A172 (cell line): ENCODE data around the gene TNNC2. TPM values are rescaled to one million over a fixed set of nuclear protein-coding genes. Genes with fewer than 3 reads are reported as not detected.
"Not testable (repeated sequence)": the region's sequence is repeated elsewhere in the genome, so short reads cannot be mapped to it uniquely, and the experiment has no call there.

ENCODE experiments used
- DNase-seq: peaks from one replicate; pipeline ENCODE4 v3.0.0-alpha.2; 2015; ENCODE audit warnings: low spot score
- total RNA-seq: library from RNA; depleted of rRNA; stranded (reverse); fragments of >200 nt; shearing (Covaris generic); gene quantifications from 2 replicates; pipeline ENCODE4 v1.2.3, GENCODE V29; 2014

TNNC2 gene
- total RNA-seq, 1 experiment from 2014 or later, result not detected

- DNase-seq, result no peak
Observed at GRCh38 chr20:45848969-45849582, 22.0 kb upstream of the TNNC2 start.

DNA sequence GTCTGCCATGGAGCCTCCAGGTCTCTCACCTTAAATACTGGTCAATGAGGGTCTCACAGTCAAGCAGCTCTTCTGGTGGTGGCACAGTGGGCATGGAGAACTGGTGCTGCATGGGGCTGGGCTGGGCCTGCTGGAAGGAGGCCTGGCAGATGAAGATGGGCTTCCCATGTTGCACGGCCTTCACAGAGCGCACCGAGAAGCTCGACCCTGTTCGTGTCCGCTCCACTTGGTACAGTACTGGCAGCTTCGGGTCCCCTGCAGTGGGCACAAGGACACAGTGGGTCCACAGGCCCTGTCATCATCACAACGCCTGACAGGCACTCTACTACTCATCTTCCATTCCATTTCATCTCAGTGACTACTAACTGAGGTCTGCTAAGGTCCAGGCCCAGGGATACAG is 21.3 kb upstream of the TNNC2 start:
- DNase-seq, result no peak

- no peak for DNase-seq
Observed at GRCh38 chr20:45845452-45845851, 18.3 kb upstream of the TNNC2 start.

GRCh38 chr20:45843506-45843905 is 16.4 kb upstream of the TNNC2 start:
- DNase-seq, result no peak

- peak; percentile 28 for DNase-seq
Observed at GRCh38 chr20:45842169-45842812, 15.2 kb upstream of the TNNC2 start.

GRCh38 chr20:45841407-45842129 is 14.5 kb upstream of the TNNC2 start:
- DNase-seq, result no peak

DNA sequence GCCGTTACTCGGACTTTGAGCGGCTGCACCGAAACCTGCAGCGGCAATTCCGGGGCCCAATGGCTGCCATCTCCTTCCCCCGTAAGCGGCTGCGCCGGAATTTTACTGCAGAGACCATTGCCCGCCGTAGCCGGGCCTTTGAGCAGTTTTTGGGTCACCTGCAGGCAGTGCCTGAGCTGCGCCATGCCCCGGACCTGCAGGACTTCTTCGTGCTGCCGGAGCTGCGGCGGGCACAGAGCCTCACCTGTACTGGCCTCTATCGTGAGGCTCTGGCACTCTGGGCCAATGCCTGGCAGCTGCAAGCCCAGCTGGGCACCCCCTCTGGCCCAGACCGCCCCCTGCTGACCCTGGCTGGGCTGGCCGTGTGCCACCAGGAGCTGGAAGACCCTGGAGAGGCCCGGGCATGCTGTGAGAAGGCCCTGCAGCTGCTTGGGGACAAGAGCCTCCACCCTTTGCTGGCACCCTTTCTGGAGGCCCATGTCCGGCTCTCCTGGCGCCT is 13.6 kb upstream of the TNNC2 start:
- DNase-seq, result no peak

- no peak for DNase-seq
Observed at GRCh38 chr20:45836841-45837240, 9.7 kb upstream of the TNNC2 start.

- DNase-seq, result peak; percentile 77
Observed at GRCh38 chr20:45835825-45836224, 8.7 kb upstream of the TNNC2 start.

DNA sequence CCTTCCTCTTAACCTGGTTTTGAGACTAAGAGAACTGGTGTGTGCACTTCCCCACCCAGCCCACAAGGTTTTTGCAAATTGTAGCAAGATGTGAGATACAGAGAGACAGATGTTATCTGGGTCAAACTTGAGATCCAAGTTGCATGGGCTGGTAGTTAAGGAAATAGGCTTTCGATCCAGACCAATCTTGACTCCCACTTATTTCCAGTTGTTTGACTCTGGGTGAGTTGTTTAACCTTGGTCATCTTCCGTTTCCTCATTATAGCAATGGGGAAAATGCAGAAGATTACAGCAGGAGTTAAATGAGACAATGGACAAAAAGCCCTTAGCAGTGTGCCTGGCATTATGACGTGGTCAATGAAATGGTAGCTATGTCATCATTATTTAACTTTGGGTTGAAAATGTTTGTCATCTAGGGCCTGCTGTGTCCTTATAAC is 8.2 kb upstream of the TNNC2 start:
- no peak for DNase-seq

DNA sequence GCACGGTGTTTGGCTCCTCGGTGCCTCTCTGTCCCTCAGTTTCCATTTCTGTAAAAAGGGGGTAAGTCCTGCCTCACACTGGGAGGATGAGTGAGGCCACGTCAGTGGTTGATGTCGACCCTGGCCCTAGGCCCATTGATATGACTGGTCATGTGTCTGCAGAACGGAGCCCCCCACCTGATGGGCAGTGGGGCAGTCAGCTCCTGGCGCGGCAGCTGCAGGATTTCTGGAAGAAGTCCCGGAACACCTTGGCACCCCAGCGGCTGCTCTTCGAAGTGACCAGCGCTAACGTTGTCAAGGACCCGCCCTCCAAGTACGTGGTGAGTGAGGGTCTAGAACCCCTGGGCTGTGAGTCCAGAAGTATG is 7.7 kb upstream of the TNNC2 start:
- no peak for DNase-seq

- DNase-seq, result peak; percentile 57
Observed at GRCh38 chr20:45833883-45834796, 7.0 kb upstream of the TNNC2 start.

DNA sequence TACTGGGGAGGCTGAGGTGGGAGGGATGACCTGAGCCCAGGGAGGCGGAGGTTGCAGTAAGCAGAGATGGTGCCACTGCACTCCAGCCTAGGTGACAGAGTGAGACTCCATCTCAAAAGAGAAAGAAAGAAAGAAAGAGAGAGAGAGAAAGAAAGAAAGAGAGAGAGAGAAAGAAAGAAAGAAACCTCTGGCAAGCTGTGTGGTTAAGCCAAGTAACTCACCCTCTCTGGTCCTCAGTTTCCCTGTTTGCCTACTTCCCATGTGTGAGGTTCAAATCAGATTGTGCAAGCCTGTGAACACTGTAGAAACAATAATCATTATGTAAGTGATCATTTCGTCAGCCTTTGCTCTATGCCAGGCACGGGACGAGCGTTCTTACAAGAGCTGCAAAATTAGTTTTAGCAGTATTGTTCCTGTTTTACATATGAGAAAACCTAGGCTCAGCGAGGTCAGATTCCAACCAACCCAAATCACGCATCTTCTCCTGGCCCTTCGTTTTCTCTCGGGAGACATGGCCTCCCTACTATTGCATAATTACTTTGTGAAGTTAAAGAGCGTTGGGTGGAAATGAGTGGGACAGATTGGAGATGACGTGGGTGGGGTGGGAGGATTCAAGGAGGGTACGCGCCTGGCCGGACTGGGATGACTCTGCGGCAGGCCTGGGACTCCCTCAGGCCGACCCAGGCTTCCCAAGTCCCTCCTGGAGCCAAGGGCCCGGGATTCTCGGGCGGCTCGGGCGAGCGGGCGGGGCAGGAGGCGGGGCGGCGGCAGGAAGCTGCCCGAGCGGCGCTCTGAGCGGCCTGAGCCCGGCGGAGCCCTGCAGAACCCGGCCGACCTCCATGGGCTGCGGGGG is 6.1 kb upstream of the TNNC2 start, which contains the start of gene SNX21:
TSS of gene SNX21 (plus strand) at position 770 of the 853 bp plus-strand sequence. CDS start 121 bp downstream, outside the sequence.
- DNase-seq, result peak; percentile 76

DNA sequence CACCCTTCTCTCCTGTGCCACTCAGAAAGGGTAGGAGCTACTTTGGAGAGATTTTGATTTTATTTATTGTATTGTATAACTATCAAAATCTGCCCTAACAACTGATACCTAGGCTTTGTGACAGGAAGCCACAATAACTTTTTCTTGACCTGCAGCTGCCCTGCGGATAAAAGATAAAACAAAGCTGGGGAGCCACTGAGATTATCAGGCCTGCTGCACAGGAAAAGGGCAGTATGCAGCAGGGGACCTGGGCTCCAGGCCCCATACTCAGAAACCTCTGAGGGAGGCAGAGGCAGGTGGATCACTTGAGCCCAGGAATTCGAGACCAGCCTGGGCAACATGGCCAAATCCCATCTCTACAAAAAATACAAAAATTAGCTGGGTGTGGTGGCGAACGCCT is 5.5 kb upstream of the TNNC2 start:
- DNase-seq, result no peak

DNA sequence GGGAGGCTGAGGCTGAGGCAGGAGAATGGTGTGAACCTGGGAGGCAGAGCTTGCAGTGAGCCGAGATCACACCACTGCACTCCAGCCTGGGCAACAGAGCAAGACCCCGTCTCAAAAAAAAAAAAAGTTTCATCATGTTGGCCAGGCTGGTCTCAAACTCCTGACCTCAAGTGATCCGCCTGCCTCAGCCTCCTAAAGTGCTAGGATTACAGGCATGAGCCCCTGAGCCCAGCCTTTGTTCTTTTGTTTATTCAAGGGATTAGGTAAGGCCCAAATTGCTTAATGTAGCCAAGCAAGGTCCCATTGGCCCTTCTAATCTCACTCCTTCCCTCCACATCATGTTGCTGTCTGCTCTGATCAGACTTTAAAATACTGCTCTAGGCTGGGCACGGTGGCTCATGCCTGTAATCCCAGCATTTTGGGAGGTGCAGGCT is 2.6 kb upstream of the TNNC2 start:
- DNase-seq, result not testable (repeated sequence)

GRCh38 chr20:45828589-45828988 is 1.5 kb upstream of the TNNC2 start:
- DNase-seq, result no peak

DNA sequence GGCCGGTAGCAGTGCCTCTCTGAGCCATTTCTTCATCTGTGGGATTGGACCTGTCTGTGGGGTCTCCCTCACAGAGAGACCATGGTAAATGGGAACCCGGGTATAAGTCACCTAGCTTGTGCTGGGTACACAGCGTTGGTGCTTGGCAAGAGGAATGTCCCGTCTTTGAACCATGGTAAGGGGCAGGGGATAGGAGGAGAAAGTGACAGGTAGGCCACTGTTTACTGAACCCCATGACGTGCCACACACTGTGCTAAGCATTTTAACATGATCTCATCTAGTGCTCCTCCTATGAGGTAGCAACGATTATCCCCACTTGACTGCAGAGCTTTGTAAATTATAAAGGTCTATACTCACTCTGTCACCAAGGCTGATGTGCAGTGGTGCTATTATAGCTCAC is 600 bp upstream of the TNNC2 start:
- no peak for DNase-seq

GRCh38 chr20:45826381-45827019 is 612 bp downstream of the TNNC2 start:
- peak; percentile 33 for DNase-seq

DNA sequence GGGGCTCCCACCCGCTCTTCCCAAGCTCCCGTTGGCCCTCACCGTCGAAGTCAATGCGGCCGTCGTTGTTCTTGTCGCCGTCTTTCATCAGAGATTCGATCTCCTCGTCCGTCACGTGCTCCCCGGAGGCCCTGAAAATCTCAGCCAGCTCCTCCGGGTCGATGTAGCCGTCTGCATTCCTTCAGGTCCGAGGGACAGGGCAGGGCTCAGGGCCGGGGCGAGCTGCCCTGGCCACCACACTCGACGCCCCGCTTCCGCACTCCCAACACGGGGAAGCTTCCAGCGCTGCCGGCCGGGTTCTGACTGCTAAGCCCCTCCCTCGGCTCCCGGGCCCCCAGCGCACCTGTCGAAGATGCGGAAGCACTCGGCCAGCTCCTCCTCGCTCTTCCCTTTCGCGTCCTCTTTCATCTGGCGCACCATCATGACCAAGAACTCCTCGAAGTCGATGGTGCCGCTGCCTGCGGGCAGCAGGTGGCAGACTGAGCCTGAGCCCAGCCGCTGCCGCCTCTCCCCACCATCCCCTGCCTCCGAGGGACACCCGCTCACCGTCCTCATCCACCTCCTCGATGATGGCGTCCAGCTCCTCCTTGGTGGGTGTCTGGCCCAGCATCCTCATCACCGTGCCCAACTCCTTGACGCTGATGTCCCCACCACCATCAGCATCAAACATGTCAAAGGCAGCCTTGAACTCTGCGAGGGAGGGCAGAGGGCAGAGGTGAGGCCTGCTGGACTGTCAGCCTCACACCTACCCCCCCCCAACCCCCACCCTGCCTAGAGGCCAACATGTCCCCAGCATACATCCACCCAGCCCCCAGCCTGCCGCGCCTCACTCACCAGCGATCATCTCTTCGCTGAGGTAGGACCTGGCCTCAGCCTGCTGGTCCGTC is 2.9 kb downstream of the TNNC2 start:
- no peak for DNase-seq
